NCI-H1417 (cell line): ENCODE results near the gene SFXN5.

Source experiments
- DNase-seq, 3 experiments: peaks; one replicate each; lab custom pipeline; 2025; lab: John Stamatoyannopoulos, UW

The SFXN5 gene

GRCh38 chr2:72940361-72940760, 131.2 kb downstream of the SFXN5 start:
- DNase-seq = no peak

GRCh38 chr2:72938455-72938854, 133.1 kb downstream of the SFXN5 start:
- no peak for DNase-seq

GRCh38 chr2:72937356-72937669, 134.2 kb downstream of the SFXN5 start:
- DNase-seq = peak in 2 of 3 experiments; percentile 47 to 69

- DNase-seq = peak in 2 of 3 experiments; percentile 75 to 82
These were observed 134.7 kb downstream of the SFXN5 start for GRCh38 chr2:72936660-72937355.

GRCh38 chr2:72935611-72935957, 135.9 kb downstream of the SFXN5 start:
- DNase-seq = no peak

- DNase-seq = peak in 1 of 3 experiments; percentile 26
These were observed 136.6 kb downstream of the SFXN5 start for GRCh38 chr2:72934683-72935610.

GRCh38 chr2:72933646-72934151, 137.8 kb downstream of the SFXN5 start:
- DNase-seq = no peak

GRCh38 chr2:72933207-72933606, 138.3 kb downstream of the SFXN5 start:
- no peak for DNase-seq

- no peak for DNase-seq
These were observed 138.7 kb downstream of the SFXN5 start for GRCh38 chr2:72932805-72933204.

- DNase-seq = no peak
These were observed 139.3 kb downstream of the SFXN5 start for GRCh38 chr2:72932045-72932740.

- no peak for DNase-seq
These were observed 140.1 kb downstream of the SFXN5 start for GRCh38 chr2:72931280-72931910.

- no peak for DNase-seq
These were observed 142.5 kb downstream of the SFXN5 start for GRCh38 chr2:72929010-72929409.

GRCh38 chr2:72927619-72928550, 143.6 kb downstream of the SFXN5 start:
- no peak for DNase-seq

GRCh38 chr2:72926811-72927465, 144.6 kb downstream of the SFXN5 start:
- DNase-seq = peak in 1 of 3 experiments; percentile 25

GRCh38 chr2:72926368-72926767, 145.1 kb downstream of the SFXN5 start:
- DNase-seq = no peak

- no peak for DNase-seq
These were observed 146.1 kb downstream of the SFXN5 start for GRCh38 chr2:72925328-72925943.

- DNase-seq = no peak
These were observed 146.9 kb downstream of the SFXN5 start for GRCh38 chr2:72924353-72925240.

GRCh38 chr2:72923833-72924352, 147.6 kb downstream of the SFXN5 start:
- DNase-seq = no peak

GRCh38 chr2:72921853-72922252, 149.7 kb downstream of the SFXN5 start:
- DNase-seq = no peak
